ENCODE data around the gene NXT1.

NXT1 gene

GRCh38 chr20:23350904-23351838 is 580 bp downstream of the NXT1 start:
- POLR2A ChIA-PET = interaction anchor here (0.5 to 3.7 kb wide), 19 partner anchors 9 to 300 kb away, joined by 3 to 67 read pairs (median 4); partner anchors contain the start of genes GZF1 and NAPB
- TF ChIP-seq FOXA1 (IDR thresholded peaks at IDR 0.05) (no peak), L3MBTL2 (conservative IDR thresholded peaks at IDR 0.05) (peak; percentile 64), ARNT (IDR thresholded peaks at IDR 0.05) (no peak), CTBP1 (IDR thresholded peaks at IDR 0.05; ENCODE audit: borderline replicate concordance) (no peak), FOXK2 (IDR thresholded peaks at IDR 0.05) (no peak), TARDBP (IDR thresholded peaks at IDR 0.05) (peak; percentile 79), HDGF (IDR thresholded peaks at IDR 0.05; ENCODE audit: borderline replicate concordance) (no peak), SP1 (IDR thresholded peaks at IDR 0.05) (no peak)
- CTCF ChIA-PET = interaction anchor here (1.8 kb wide), 1 partner anchor 12 kb away, joined by 8 read pairs; no protein-coding TSS in a partner anchor
- peak; percentile 25 for DNase-seq (ENCODE audit: extremely low spot score)

GRCh38 chr20:23356203-23356602 is 5.6 kb downstream of the NXT1 start:
- TF ChIP-seq FOXA1 (IDR thresholded peaks at IDR 0.05) = no peak
- TF ChIP-seq SUZ12 (IDR thresholded peaks at IDR 0.05) = no peak
- no peak for TF ChIP-seq CTBP1 (IDR thresholded peaks at IDR 0.05; ENCODE audit: borderline replicate concordance)
- no peak for TF ChIP-seq FOXM1 (IDR thresholded peaks at IDR 0.05; ENCODE audit: borderline replicate concordance)
- TF ChIP-seq LEF1 (IDR thresholded peaks at IDR 0.05; ENCODE audit: borderline replicate concordance) = no peak
- TF ChIP-seq FOXK2 (IDR thresholded peaks at IDR 0.05) = no peak
- TF ChIP-seq ZNF384 (IDR thresholded peaks at IDR 0.05) = no peak
- no peak for TF ChIP-seq BHLHE40 (IDR thresholded peaks at IDR 0.05; ENCODE audit: borderline replicate concordance)
- no peak for TF ChIP-seq ELF4 (IDR thresholded peaks at IDR 0.05)
- no peak for TF ChIP-seq SP1 (IDR thresholded peaks at IDR 0.05)
- no peak for TF ChIP-seq PKNOX1 (IDR thresholded peaks at IDR 0.05)
- TF ChIP-seq TARDBP (IDR thresholded peaks at IDR 0.05) = no peak
- TF ChIP-seq ARNT (IDR thresholded peaks at IDR 0.05) = no peak
- DNase-seq (ENCODE audit: extremely low spot score) = no peak
- POLR2A ChIA-PET = interaction anchor here (1.2 kb wide), 1 partner anchor 65 kb away, joined by 4 read pairs; the partner anchor contains the start of gene NAPB
- CTCF ChIA-PET = no interaction called here

- peak; percentile 85 for DNase-seq (ENCODE audit: extremely low spot score)
- ChIA-PET POLR2A (interaction anchor here (0.8 to 5.7 kb wide), 13 partner anchors 7 to 665 kb away, joined by 3 to 67 read pairs (median 3); partner anchors contain the start of genes NAPB, NXT1 and THBD), CTCF (interaction anchor here (0.8 kb wide), 1 partner anchor 84 kb away, joined by 3 read pairs; no protein-coding TSS in a partner anchor)
- TF ChIP-seq SUZ12 (IDR thresholded peaks at IDR 0.05) (no peak), ZNF384 (IDR thresholded peaks at IDR 0.05) (no peak), PKNOX1 (IDR thresholded peaks at IDR 0.05) (peak; percentile 93), ARNT (IDR thresholded peaks at IDR 0.05) (no peak), L3MBTL2 (conservative IDR thresholded peaks at IDR 0.05) (0 out of 2 replicates have a peak, but pooled peaks have one; percentile 33)
Measured at GRCh38 chr20:23357767-23358562, 7.4 kb downstream of the NXT1 start.

GRCh38 chr20:23358563-23358906 is 7.9 kb downstream of the NXT1 start:
- POLR2A ChIA-PET = interaction anchor here (0.8 to 5.7 kb wide), 8 partner anchors 7 to 666 kb away, joined by 3 to 67 read pairs (median 3); partner anchors contain the start of genes NAPB, NXT1 and THBD
- no peak for TF ChIP-seq ARNT (IDR thresholded peaks at IDR 0.05)
- no peak for TF ChIP-seq LEF1 (IDR thresholded peaks at IDR 0.05; ENCODE audit: borderline replicate concordance)
- no peak for TF ChIP-seq FOXM1 (IDR thresholded peaks at IDR 0.05; ENCODE audit: borderline replicate concordance)
- TF ChIP-seq TARDBP (IDR thresholded peaks at IDR 0.05) = no peak
- no peak for TF ChIP-seq FOXA1 (IDR thresholded peaks at IDR 0.05)
- TF ChIP-seq SP1 (IDR thresholded peaks at IDR 0.05) = no peak
- no peak for TF ChIP-seq BHLHE40 (IDR thresholded peaks at IDR 0.05; ENCODE audit: borderline replicate concordance)
- no peak for TF ChIP-seq ELF4 (IDR thresholded peaks at IDR 0.05)
- no peak for TF ChIP-seq NFRKB (IDR thresholded peaks at IDR 0.05)
- no peak for TF ChIP-seq PKNOX1 (IDR thresholded peaks at IDR 0.05)
- TF ChIP-seq ZNF384 (IDR thresholded peaks at IDR 0.05) = no peak
- no peak for TF ChIP-seq FOXK2 (IDR thresholded peaks at IDR 0.05)
- TF ChIP-seq CTBP1 (IDR thresholded peaks at IDR 0.05; ENCODE audit: borderline replicate concordance) = no peak
- no peak for TF ChIP-seq L3MBTL2 (conservative IDR thresholded peaks at IDR 0.05)
- no peak for TF ChIP-seq SUZ12 (IDR thresholded peaks at IDR 0.05)
- TF ChIP-seq HDGF (IDR thresholded peaks at IDR 0.05; ENCODE audit: borderline replicate concordance) = no peak
- DNase-seq (ENCODE audit: extremely low spot score) = no peak
- CTCF ChIA-PET = no interaction called here

GRCh38 chr20:23358923-23359593 is 8.5 kb downstream of the NXT1 start:
- TF ChIP-seq HDGF (IDR thresholded peaks at IDR 0.05; ENCODE audit: borderline replicate concordance) (no peak), ZNF384 (IDR thresholded peaks at IDR 0.05) (no peak), SUZ12 (IDR thresholded peaks at IDR 0.05) (no peak), L3MBTL2 (conservative IDR thresholded peaks at IDR 0.05) (no peak), BHLHE40 (IDR thresholded peaks at IDR 0.05; ENCODE audit: borderline replicate concordance) (no peak), TARDBP (IDR thresholded peaks at IDR 0.05) (no peak), FOXA1 (IDR thresholded peaks at IDR 0.05) (no peak), LEF1 (IDR thresholded peaks at IDR 0.05; ENCODE audit: borderline replicate concordance) (no peak), FOXM1 (IDR thresholded peaks at IDR 0.05; ENCODE audit: borderline replicate concordance) (no peak), PKNOX1 (IDR thresholded peaks at IDR 0.05) (no peak), ARNT (IDR thresholded peaks at IDR 0.05) (no peak), ELF4 (IDR thresholded peaks at IDR 0.05) (no peak), FOXK2 (IDR thresholded peaks at IDR 0.05) (no peak), CTBP1 (IDR thresholded peaks at IDR 0.05; ENCODE audit: borderline replicate concordance) (no peak), SP1 (IDR thresholded peaks at IDR 0.05) (no peak), NFRKB (IDR thresholded peaks at IDR 0.05) (no peak)
- CTCF ChIA-PET = no interaction called here

More at GRCh38 chr20:23358923-23359593, 8.5 kb downstream of the NXT1 start:
- no peak for DNase-seq (ENCODE audit: extremely low spot score)
- POLR2A ChIA-PET = interaction anchor here (1.8 to 5.7 kb wide), 2 partner anchors 8 to 308 kb away, joined by 9 to 67 read pairs; partner anchors contain the start of genes NXT1 and THBD

Data from HEK293T (cell line).